Hepatocyte (in vitro differentiated cells): ENCODE results near the gene WHRN.

Source experiments
- EZH2 ChIP-seq: fragments of 200-600 bp; sonication (generic); IDR thresholded peaks from 2 replicates; pipeline ENCODE4 v1.6.1; 2016; ENCODE audit warnings: antibody characterized with exemption, mild to moderate bottlenecking, borderline replicate concordance
- TF ChIP-seq, protein P1 (sequence below): fragments of 200-600 bp; sonication (generic); IDR thresholded peaks from 2 replicates; pipeline ENCODE4 v1.5.1; 2016; ENCODE audit warnings: antibody characterized with exemption, mild to moderate bottlenecking; ENCODE audit not compliant: poor library complexity

DNA sequence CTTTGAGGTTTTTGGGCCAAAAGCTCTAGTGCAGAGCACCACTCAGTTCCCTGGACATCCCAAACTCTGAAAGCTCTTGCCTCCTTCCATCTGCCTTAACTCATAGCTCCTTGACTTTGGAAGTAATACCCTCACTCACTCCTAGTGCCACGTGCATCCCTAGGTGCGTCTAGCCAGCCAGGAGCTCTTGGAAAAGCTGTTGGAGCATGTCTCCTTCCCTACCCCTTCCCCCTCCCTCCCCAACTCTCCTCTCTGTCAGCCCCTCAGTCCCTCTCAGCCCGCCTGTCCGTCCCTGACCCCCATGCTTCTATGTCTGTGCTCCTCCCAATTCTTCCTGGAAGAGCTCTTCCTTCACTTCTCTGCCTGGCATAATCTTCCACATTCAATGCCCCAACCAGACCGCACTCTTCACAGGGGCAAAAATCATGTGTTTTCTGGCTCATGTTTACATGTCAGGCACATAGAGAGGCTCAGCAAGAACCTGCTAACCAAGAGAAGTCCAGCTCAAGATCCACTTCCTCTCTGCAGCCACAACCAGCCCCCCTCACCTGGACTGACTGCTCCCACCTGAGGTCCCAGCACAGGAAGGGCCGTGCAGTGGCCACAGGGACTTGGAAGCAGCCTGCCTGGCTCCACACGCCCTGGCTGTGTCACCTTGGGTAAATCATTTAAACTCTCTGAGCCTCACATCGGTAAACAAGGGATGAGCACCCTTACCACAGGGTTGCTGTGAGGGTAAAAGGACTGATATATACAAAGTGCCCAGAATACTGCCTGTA lies 58.4 kb downstream of the WHRN start:
- TF ChIP-seq EZH2 = no peak
- TF ChIP-seq, protein P1, sequence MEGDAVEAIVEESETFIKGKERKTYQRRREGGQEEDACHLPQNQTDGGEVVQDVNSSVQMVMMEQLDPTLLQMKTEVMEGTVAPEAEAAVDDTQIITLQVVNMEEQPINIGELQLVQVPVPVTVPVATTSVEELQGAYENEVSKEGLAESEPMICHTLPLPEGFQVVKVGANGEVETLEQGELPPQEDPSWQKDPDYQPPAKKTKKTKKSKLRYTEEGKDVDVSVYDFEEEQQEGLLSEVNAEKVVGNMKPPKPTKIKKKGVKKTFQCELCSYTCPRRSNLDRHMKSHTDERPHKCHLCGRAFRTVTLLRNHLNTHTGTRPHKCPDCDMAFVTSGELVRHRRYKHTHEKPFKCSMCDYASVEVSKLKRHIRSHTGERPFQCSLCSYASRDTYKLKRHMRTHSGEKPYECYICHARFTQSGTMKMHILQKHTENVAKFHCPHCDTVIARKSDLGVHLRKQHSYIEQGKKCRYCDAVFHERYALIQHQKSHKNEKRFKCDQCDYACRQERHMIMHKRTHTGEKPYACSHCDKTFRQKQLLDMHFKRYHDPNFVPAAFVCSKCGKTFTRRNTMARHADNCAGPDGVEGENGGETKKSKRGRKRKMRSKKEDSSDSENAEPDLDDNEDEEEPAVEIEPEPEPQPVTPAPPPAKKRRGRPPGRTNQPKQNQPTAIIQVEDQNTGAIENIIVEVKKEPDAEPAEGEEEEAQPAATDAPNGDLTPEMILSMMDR = no peak
